NCI-H1048 (cell line): ENCODE data around the gene RPLP1.

ENCODE experiments used
- DNase-seq: peaks from one replicate; lab custom pipeline; 2025; lab: John Stamatoyannopoulos, UW

Gene RPLP1

DNA sequence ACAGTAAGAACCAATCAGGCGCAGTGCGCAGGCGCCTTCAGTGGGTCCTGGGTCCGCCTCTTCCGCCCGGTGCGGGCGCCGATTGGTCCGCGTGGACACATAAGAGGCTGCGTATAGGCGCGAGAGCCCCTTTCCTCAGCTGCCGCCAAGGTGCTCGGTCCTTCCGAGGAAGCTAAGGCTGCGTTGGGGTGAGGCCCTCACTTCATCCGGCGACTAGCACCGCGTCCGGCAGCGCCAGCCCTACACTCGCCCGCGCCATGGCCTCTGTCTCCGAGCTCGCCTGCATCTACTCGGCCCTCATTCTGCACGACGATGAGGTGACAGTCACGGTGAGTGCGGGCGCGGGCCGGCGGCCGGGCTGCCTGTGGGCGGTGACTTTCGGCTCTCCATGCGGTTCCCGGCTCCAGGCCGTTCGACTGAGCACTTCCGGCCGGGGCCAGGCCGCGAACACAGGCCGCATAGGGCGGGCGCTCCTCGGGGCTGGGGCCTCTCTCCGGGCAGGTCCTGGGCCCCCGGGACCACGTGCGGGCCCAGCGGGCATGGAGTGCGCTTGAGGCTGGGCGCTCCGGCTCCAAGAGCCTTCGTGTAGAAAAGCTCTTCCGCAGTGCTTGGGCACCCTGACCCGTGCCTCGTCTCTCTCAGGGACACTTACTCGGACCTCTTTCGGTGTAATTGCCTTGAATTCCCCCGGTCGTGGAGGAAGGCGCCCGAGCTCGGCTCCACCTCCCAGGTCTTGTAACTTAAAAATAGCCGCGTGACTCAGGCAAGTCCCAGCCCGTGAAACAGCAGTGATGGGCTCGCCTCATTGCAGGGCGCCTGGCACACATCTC lies at the start of gene RPLP1:
Gene RPLP1, plus strand, starts transcription at position 127 of the 830 bp plus-strand sequence. Its CDS starts 131 bp downstream, at position 258.
- DNase-seq: peak; percentile 87

DNA sequence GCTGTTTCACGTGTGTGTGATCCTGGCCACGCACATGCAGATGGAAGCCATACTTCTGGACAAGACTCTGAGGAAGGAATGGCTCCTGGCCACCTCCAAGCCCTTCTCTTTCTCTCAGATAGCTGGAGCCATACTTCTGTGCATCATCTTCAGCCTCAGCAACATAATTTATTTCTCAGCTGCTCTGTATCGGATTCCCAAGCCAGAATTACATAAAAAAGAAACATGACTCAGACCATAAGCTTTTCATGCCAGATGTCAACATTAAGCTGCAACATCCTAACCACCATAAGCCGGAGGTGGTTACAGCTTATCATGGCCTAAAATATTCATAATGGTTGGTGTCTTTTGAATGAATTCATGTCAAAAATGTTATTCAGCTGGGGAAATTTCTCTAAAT lies 49.0 kb upstream of the RPLP1 start:
- DNase-seq: no peak

DNA sequence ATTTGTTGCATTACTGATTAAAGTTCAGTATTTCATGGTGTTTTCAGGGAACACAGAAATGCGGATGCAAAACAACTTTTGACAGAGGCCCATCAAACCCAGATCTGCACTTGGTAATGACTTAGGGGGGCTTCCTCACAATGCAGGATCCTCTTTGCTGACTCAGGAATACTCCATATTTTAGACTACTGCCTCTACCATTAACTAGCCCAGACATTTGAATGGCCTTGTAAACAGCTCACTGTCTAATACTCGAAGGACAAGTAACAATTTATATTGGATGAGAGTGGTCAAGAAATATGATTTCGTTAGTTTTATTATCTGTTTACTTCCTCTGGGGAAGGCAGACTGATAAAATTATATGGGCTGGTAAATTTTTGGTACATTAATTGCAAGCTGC lies 47.5 kb upstream of the RPLP1 start:
- no peak for DNase-seq

DNA sequence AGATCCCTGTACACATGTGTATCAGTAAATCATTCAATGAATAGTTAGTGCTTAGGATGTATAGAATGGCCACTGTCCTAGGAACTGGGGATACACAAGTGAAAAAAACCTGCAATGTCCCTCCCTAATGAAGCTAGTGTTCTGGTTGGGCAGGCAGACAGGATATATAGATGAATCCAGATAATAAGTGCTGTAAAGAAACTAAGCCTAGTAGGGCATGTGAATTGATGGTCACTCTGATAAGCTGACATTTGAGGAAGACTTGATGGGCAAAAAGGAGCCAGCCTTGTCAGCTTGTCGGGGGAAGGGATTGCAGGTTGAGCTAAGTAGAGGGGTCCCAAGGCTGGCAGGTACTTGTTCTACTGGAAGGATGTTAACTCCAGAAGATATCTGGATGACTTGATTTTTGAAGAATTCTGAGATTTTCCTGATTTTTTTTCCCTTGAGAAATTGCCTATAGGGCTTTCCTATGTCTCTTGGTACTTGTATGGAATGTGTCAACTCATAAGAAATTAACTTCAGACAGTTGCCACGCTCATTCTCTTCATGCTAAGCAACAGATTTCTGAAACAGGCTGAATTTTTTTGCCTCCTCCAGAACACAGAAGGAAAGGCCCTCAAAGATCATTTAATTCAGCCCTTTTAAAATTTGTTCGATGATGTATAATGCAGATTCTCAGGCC lies 44.8 kb upstream of the RPLP1 start:
- DNase-seq: no peak

DNA sequence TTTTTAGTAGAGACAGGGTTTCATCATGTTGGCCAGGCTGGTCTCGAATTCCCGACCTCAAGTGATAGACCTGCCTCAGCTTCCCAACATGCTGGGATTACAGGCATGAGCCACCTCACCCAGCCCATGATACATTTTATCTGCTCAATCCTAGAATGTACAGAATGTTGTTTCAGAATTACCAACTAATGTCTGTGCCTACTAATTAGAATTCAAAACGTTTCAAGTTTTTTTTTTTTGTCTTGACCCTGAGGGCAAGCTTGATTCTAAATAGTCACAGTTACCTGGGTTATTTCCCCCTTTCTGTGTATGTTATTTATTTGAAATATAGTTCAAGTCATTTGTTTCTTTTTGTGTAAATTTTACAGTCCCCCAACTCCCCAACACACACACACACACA lies 43.8 kb upstream of the RPLP1 start:
- DNase-seq: no peak

DNA sequence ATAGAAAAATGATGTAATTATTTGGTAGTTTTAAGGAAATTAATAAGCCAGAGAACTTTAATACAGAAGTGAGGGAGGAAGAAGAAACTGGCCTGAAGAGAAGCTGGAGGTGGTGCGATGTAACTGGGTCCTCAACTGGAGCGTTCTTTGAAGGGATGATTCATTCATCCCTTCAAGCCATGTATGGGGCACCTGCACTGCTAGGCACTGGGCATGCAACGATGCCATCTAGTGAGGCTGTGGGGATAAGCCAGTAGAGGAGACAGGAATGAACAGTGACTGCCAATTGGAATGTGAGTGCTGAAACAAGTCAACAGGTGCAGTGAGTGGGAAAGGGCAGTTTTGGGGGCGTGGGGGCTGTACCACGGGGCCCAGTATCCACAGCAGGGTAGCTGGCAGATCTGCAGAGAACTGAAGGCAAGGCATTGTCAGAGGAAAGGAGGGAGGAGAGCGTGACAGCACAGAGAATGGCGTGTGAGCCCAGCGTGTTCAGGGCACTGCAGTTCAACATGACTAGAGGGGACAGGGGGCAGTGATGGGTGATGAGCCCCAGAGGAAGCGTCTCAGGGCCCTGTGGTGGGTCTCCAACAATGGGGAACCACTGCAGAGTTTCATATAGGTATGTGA lies 42.3 kb upstream of the RPLP1 start:
- no peak for DNase-seq

DNA sequence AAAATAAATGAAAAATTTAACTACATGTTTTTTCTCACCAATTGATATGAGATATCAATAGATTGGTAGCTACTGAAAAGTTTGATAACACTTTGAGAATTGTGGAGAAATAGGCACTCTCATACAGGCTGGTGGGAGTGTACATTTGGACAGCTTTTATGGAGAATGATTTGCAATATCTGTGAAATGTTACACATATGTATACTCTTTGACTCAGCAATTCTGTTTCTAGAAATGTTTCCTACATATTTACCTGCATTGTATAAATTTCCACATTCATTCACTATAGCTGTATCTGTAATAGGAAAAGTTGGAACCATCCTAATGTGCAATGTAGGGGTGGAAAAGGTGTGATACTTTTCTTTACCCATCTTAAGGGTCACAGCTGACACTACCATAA lies 40.3 kb upstream of the RPLP1 start:
- DNase-seq: no peak

DNA sequence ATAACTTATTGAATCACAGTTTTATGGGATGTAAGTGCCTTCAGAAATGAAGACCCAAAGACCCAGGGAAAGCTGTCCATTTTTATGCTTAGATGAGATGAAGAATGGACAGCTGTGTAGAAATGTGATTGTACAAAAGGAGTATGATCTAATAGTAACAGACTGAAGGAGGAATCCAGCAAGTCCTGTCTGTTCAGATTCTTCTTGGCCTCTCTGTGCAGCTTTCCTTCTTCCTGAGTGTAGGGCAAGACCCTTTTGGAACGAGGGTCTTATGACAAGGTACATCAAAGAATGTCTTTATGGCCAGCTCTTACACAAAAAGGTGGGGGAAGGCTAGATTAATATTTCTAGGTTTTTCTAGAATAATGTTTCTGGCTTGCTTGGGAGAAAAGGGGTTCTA lies 39.9 kb upstream of the RPLP1 start:
- DNase-seq: no peak

DNA sequence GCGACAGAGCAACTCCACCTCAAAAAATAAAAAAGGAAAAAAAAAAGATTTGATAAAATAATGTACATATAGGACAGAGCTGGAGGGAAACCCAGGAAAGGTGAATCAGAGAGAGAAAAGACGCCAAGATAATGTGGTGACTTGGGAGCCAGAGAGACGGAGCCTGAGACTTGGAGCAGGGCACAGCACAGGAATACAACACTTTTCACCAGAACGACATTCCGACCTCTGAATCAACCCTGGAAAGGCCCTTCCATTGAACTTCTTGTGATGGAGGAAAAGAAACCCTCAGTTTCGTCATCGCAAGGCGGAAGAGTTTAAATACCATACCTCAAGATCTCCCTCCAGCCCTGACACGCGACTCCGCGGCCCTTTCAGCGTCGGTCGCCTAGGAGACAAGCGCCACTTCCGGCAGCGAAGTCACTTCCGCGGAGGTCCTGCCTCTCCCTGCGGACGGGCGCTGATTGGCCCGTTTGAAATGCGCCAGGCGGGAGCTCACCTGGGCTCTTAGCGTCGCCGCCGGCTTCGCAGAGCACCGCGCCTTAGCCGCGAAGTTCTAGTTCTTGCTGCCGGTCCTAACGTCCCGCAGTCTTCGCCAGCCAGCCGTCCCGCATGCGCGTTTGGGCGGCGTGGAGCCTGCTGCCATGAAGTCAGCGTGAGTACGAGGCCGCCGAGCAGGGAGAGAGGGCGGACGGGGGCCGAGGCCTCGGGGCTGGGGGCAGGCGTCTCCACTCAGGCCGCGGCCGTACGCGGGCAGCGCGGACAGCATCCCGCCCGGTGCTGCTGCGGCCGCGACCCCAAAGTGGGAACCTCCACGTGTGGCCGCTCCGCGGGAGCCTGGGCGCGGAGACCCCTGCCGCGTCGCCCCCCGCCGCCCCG lies 38.6 kb upstream of the RPLP1 start, which contains the start of gene KIF23:
Gene KIF23, plus strand, starts transcription at position 528 of the 879 bp plus-strand sequence. Its CDS starts 117 bp downstream, at position 645.
- DNase-seq: peak; percentile 88

DNA sequence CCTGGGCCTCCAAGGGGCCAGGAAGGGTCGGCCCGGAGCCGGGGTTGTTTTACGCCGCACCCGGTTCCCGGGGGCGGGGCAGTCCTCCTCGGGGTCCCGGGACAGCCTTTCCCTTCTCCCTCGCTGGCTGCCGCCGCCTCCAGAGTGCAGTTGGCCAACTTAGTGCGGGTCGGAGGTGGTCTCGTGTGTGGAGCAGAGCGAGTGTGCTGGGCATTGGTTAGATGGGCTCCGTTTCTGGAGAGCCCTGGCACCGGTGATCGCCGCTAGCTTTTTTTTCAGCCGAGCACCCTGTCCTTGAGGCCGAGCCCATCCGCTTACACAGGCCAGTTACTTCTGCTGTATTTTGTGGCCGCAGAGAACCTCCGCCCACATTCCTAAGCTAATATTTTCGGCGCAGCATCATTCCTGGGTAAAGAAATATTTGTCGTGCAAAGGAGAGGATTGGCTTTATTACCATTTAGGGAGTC lies 37.9 kb upstream of the RPLP1 start:
- DNase-seq: no peak

DNA sequence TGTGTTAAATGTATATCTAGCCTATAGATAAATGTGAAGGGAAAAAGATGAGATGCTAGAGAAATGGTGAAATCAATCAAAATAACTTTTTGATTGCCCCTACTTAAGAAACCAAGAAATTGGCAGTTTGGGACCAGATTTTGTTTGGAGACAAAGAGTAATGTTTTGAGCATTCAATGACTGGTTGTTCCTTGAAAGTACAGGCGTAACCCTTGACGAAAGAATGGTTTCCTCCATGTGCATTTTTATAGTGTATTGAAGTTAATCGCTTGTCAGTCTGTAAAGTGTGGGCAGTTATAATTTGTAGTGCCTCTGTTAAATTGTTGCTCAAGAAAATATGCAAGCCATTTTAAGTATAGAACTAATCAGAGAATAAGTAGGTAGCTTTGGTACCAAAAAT lies 37.2 kb upstream of the RPLP1 start:
- DNase-seq: no peak

DNA sequence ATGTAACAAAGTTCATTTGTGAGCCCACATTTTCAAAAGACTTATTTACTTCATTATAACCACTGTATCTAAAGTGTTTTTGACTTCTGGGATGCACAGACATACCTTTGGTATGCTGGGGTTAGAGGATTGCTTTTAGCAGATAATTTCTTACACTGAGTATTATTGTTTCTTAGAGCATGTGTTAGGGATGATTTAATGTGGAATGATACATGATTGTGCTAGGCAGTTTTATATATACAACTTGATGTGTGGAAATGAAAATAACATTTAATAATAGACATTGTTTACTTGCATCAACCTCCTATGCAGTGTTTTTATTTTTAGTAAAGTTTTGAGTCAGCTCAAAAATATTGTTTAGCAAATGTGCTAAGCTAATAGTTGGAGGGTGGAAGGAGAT lies 35.0 kb upstream of the RPLP1 start:
- no peak for DNase-seq

DNA sequence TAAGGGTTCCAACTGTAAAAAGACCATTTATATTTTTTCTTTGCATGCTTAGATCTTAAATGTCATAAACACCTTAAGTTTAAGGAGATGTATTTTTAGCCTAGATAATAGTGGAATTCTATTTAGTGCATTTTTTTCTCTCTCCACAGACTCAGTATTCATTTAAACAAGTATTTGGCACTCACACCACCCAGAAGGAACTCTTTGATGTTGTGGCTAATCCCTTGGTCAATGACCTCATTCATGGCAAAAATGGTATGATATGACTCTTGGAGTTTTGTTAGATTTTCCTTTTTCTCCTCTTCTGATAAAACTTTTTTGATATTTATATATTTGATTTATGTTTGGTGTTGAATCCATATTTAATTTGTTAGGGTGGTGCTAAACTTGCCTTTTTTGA lies 31.1 kb upstream of the RPLP1 start:
- no peak for DNase-seq

DNA sequence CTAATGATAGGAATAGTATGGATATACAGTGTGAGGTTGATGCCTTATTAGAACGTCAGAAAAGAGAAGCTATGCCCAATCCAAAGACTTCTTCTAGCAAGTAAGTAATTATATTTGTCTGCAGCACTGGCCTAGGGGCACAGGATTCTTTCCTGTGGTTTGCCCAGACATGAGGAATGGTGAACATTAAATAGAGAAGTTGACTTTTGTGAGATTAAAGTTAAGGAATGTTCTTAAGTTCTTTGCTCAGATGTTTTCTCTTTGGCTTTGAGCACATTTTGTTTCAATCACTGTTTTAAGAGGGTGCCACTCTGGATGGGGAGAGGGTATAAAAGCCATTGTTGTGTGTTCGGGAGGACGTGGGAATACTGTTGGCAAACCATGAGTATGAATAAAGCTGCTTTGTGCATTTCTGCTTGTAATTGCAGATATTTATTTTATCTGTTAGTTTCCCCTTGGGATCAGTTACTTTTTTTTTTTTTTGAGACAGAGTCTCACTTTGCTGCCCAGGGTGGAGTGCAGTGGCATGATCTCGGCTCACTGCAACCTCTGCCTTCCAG lies 30.2 kb upstream of the RPLP1 start:
- DNase-seq: no peak

DNA sequence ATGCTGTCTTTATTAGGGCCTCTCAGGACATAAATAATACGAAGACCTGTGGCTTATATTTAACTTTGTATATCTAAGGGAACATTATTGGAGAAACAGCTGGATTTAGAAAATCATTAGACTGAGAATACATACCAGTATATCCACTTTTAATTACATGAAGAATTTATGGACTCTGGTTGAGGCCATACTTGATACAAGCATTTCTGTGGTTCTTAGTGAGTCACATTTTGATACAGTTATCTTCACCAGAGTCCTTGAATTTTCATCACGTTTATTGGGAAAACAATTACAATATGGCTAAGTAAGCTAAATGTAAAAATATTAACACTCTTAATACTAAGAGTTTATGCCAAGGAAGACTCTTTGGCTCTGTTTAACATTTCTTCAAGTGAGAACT lies 28.6 kb upstream of the RPLP1 start:
- DNase-seq: no peak

DNA sequence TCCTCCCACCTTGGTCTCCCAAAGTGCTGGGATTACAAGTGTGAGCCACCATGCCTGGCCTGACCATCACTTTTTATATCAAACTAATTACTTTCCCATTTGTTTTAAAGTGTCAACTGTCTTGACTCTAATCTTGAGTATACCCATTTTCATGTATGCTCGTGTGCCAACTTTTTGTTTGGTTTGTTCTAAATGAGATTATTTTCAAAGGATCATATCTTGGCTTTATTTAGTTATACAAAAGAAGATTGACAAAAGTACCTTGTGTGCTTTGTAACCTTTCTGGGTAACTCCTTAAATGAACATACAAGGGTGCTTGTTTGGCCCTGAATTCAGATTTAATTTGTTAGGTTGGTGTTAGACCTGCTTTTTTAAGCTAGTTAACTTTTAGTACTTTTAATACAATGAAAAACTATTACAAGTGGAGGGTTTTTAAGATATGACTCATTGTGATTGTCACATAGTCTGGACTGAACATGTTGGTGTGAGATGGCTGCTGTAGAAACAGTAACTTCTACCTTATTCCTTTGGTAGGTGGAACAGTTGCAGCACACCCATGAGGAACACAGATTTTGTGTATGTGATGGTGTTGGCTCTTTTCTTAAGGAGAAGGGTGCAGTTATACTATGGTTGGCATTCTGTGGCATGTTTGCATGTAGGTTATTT lies 27.7 kb upstream of the RPLP1 start:
- no peak for DNase-seq

DNA sequence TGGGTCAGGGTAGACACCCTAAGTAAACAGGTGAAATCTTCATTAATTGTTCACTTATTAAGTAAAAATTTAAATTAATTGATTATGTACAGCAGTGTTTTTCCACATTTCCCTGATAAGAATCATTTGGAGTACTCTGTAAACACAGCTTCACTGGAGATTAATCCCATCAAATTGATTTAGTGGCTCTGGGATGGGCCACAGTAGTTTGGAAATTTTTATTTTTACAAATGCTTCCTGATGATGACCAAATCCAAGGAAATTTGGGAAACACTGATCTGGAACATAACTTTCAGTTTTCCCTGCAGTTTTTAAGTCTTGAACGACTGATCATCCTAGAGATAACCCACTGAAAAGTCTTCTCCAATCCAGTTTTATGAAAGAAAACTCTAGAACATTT lies 18.8 kb upstream of the RPLP1 start:
- DNase-seq: no peak

DNA sequence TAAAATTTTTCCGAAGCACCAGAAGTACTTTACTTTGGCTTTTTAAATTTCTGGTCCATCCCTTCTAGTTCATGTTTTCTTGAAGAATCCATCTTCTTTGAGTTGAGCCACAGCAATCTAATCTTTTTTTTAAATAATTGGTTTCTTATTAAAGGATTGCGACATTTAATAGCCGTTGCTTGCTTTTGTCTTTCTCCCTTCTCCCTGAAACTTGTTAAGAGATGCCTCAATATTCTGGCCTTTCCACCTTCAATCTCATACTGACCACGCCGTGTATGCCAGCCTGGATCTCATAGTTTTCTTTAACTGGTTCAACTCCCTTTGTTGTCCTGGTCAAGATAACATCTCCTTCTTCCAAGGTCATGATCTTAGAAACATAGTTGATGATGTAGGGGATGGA lies 18.4 kb upstream of the RPLP1 start:
- no peak for DNase-seq

DNA sequence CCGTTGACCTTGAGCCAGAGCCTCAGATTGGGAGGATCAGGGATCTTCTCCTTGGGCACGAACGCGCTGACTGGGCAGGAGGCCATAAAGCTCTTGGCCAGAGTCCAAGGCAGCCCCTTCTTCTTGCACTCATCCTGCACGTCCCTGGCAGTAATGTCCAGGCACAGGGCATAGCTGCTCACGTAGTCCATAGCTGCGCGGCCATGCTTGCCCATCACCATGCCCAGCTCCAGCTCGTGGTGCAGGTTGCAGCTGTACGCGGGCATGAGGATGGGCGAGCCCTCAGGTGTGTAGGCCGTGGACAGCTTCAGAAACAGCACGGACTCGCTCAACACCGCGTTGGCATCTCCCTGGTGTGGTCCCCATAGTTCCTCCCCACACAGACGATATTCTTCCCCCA lies 17.9 kb upstream of the RPLP1 start:
- no peak for DNase-seq

DNA sequence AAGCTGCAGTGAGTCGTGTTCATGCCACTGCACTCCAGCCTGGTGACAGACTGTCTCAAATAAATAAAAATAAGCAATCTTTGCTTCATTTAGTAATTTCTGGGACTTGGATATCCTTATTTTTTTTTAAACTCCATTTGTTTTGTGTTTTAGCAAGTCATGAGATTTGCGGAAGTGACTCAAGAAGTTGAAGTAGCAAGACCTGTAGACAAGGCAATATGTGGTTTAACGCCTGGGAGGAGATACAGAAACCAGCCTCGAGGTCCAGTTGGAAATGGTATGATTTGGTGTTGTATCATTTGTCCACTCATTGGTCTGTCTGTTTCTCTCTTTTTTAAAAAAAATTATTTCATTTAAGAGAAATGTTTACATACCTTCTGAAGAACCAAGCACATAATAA lies 16.6 kb upstream of the RPLP1 start:
- no peak for DNase-seq

DNA sequence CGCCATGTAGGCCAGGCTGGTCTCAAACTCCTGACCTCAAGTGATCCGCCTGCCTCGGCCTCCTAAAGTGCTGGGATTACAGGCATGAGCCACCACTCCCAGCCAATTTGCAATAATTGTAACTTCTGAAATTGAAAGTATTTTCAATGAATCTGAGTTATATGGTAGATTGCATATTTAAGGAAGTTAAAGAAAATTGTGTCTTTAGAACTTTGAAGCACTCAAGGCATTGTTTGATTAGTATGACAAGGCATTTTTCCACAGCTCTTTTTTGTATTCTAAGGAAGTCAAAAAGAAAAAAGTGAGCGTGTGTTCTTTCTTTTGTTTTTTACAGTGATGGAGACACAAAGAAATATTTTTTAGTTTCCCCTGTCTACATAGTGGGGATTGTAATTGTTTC lies 15.7 kb upstream of the RPLP1 start:
- DNase-seq: no peak
